Kidney epithelial cell (primary cell): ENCODE measurements around the gene ARHGAP45. TPM values are rescaled to one million over a fixed set of nuclear protein-coding genes. Genes with fewer than 3 reads are reported as not detected.
A peak's percentile ranks its signal among the peaks of the same experiment; 100 is the strongest.

Experiments used
- DNase-seq: peaks from one replicate; pipeline ENCODE4 v3.0.0-alpha.2; 2010; ENCODE audit warnings: low read depth
- H3K27me3 ChIP-seq: 2 replicates; pipeline ENCODE4 v1.6.0; 2011; ENCODE audit warnings: low read length; ENCODE audit not compliant: control insufficient read depth, insufficient read depth
- H3K36me3 ChIP-seq: 2 replicates; pipeline ENCODE4 v1.5.1; 2011; ENCODE audit warnings: low read length; ENCODE audit not compliant: control insufficient read depth, insufficient read depth
- H3K4me3 ChIP-seq: 2 replicates; pipeline ENCODE4 v1.5.1; 2011; ENCODE audit warnings: low read depth, mild to moderate bottlenecking, control low read depth, low read length
- total RNA-seq: library from RNA; depleted of rRNA; stranded (reverse); fragments of >200 nt; gene quantifications from 2 replicates; pipeline ENCODE4 v1.2.3, GENCODE V29; 2015
- TF ChIP-seq, protein P1 (sequence below): IDR thresholded peaks from 2 replicates; pipeline ENCODE4 v1.5.1; 2011; ENCODE audit warnings: mild to moderate bottlenecking, moderate library complexity, low read length, control low read depth, inconsistent platforms; ENCODE audit not compliant: insufficient read depth, poor library complexity, severe bottlenecking

The ARHGAP45 gene
- total RNA-seq, 1 donor from 2014 or later, result 4.2 TPM

- DNase-seq, result no peak
- Histone ChIP-seq H3K27me3 (no peaks in the 10 kb centered on the region), H3K4me3 (no peak overlapping the region), H3K36me3 (no peaks in the 10 kb centered on the region)
- TF ChIP-seq, protein P1, sequence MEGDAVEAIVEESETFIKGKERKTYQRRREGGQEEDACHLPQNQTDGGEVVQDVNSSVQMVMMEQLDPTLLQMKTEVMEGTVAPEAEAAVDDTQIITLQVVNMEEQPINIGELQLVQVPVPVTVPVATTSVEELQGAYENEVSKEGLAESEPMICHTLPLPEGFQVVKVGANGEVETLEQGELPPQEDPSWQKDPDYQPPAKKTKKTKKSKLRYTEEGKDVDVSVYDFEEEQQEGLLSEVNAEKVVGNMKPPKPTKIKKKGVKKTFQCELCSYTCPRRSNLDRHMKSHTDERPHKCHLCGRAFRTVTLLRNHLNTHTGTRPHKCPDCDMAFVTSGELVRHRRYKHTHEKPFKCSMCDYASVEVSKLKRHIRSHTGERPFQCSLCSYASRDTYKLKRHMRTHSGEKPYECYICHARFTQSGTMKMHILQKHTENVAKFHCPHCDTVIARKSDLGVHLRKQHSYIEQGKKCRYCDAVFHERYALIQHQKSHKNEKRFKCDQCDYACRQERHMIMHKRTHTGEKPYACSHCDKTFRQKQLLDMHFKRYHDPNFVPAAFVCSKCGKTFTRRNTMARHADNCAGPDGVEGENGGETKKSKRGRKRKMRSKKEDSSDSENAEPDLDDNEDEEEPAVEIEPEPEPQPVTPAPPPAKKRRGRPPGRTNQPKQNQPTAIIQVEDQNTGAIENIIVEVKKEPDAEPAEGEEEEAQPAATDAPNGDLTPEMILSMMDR, result no peak
These were observed 31.4 kb downstream of the ARHGAP45 start for GRCh38 chr19:1098177-1099051.

DNA sequence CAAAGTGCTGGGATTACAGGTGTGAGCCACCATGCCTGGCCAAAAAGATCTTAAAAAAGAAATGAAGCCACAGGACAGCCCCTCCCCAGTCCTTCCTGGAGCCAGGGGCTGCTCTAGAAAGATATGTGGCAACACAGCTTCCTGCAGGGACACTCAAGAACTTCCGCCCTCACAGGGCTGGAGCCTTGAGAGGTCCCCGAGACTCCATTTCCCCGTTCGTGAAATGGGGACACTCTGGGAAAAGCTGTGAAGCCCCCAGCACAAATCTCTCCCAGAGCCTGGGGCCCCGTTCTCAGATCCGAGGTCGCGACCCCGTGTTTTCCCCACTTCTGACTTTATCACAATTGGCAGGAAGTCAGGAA, 34.4 kb downstream of the ARHGAP45 start:
- TF ChIP-seq, protein P1, result no peak
- Histone ChIP-seq H3K27me3 (no peaks in the 10 kb centered on the region), H3K36me3 (no peaks in the 10 kb centered on the region), H3K4me3 (no peak overlapping the region)
- no peak for DNase-seq

DNA sequence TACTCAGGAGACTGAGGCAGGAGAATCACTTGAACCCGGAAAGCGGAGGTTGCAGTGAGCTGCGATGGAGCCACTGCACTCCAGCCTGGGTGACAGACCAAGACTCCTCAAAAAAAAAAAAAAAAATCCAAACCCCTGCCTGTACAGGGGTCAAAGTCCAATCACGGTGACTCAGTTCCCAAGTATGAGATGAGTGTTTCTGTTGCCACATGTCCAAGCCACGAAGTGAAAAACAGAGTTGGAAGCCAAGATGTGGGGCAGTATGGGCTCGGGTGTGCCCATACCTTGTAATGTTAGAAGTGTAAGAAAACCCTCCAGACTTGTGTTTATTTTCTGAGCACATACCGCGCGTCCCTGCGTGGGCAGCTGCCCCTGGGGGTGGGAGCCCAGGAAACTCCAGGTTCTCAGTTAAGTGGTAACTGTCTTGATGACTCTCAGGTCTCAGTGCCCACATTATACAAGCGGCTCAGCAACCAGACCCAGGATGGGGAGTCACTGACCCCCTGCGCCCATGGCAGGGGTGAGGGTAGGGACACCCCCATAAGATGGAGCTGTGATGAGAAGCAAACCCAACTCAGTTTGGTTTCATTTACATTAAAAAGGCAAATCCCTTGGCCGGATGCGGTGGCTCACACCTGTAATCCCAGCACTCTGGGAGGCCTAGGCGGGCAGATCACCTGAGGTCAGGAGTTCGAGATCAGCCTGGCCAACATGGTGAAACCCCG, 35.6 kb downstream of the ARHGAP45 start:
- no peaks in the 10 kb centered on the region for H3K27me3 ChIP-seq
- H3K4me3 ChIP-seq, result no peak overlapping the region
- DNase-seq, result peak; percentile 100
- no peaks in the 10 kb centered on the region for H3K36me3 ChIP-seq
- TF ChIP-seq, protein P1, result no peak

DNA sequence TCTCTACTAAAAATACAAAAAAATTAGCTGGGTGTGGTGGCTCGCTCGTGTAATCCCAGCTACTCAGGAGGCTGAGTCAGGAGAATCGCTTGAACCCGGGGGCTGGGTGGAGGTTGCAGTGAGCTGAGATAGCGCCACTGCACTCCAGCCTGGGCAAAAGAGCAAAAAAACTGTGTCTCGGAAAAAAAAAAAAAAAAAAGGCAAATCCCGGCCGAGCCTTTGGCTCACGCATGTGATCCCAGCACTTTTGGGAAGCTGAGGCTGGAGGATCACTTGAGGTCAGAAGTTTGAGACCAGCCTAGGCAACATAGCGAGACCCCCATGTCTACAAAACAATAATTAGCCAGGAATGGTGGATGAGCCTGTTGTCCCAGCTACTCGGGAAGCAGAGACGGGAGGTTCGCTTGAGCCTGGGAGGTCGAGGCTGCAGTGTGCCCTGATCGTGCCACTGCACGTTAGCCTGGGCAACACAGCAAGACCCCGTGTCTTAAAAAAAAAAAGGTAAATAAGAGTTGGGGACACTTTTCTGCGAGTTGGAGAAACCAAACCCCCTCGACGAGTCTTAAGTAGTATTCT, 36.3 kb downstream of the ARHGAP45 start:
- no peaks in the 10 kb centered on the region for H3K36me3 ChIP-seq
- DNase-seq, result no peak
- TF ChIP-seq, protein P1, result no peak
- no peaks in the 10 kb centered on the region for H3K27me3 ChIP-seq
- no peak overlapping the region for H3K4me3 ChIP-seq

GRCh38 chr19:1103708-1104310, 36.8 kb downstream of the ARHGAP45 start, which contains the start of gene GPX4:
Gene GPX4 (plus strand): TSS chr19:1103994. CDS start chr19:1104044, 50 bp downstream.
- DNase-seq, result peak; percentile 93
- Histone ChIP-seq H3K36me3 (no peaks in the 10 kb centered on the region), H3K4me3 (peak within 1 kb of the TSS; percentile 65), H3K27me3 (no peaks in the 10 kb centered on the region)
- TF ChIP-seq, protein P1, result no peak
